ENCODE data around the gene CCNJL.
"Not testable (repeated sequence)": the region's sequence is repeated elsewhere in the genome, so short reads cannot be mapped to it uniquely, and the experiment has no call there.

Gene CCNJL

GRCh38 chr5:160260006-160260775 is 52.2 kb downstream of the CCNJL start:
- DNase-seq = no peak

- no peak for DNase-seq
Measured at GRCh38 chr5:160259341-160259740, 53.0 kb downstream of the CCNJL start.

- DNase-seq = no peak
Measured at GRCh38 chr5:160254706-160255105, 57.7 kb downstream of the CCNJL start.

- DNase-seq = no peak
Measured at GRCh38 chr5:160253441-160253840, 58.9 kb downstream of the CCNJL start.

- DNase-seq = no peak
Measured at GRCh38 chr5:160252916-160253315, 59.4 kb downstream of the CCNJL start.

GRCh38 chr5:160251406-160252155 is 60.8 kb downstream of the CCNJL start:
- DNase-seq = no peak

- DNase-seq = no peak
Measured at GRCh38 chr5:160250826-160251225, 61.5 kb downstream of the CCNJL start.

GRCh38 chr5:160250226-160250625 is 62.1 kb downstream of the CCNJL start:
- no peak for DNase-seq

- DNase-seq = not testable (repeated sequence)
Measured at GRCh38 chr5:160249570-160249969, 62.8 kb downstream of the CCNJL start.

- DNase-seq = no peak
Measured at GRCh38 chr5:160245506-160246086, 66.8 kb downstream of the CCNJL start.

GRCh38 chr5:160242145-160242544 is 70.2 kb downstream of the CCNJL start:
- no peak for DNase-seq

- no peak for DNase-seq
Measured at GRCh38 chr5:160240350-160240749, 72.0 kb downstream of the CCNJL start.

- DNase-seq = no peak
Measured at GRCh38 chr5:160237571-160238093, 74.7 kb downstream of the CCNJL start.

GRCh38 chr5:160235731-160236130 is 76.6 kb downstream of the CCNJL start:
- no peak for DNase-seq

GRCh38 chr5:160233215-160233614 is 79.1 kb downstream of the CCNJL start:
- DNase-seq = no peak

- no peak for DNase-seq
Measured at GRCh38 chr5:160231783-160232342, 80.5 kb downstream of the CCNJL start.

- no peak for DNase-seq
Measured at GRCh38 chr5:160230686-160231527, 81.5 kb downstream of the CCNJL start.

- DNase-seq = no peak
Measured at GRCh38 chr5:160229190-160229742, 83.1 kb downstream of the CCNJL start, which contains the start of gene FABP6. Gene FABP6, plus strand, starts transcription at chr5:160229506. Its CDS starts 52 bp downstream, at chr5:160229558.

GRCh38 chr5:160227012-160227411 is 85.4 kb downstream of the CCNJL start:
- DNase-seq = no peak

GRCh38 chr5:160221082-160221481 is 91.3 kb downstream of the CCNJL start:
- no peak for DNase-seq

GRCh38 chr5:160219356-160219755 is 93.0 kb downstream of the CCNJL start:
- no peak for DNase-seq

- DNase-seq = no peak
Measured at GRCh38 chr5:160213537-160213936, 98.8 kb downstream of the CCNJL start.

Measured in activated effector memory CD4-positive, alpha-beta T cell treated with Interleukin-2 at 50 U/mL for 16 hours (primary cell).